Right hindlimb (tissue), 1 donor: Measurements from ENCODE around the gene HRH1.
A peak's percentile ranks its signal among the peaks of the same experiment; 100 is the strongest.
"Not testable (repeated sequence)": the region's sequence is repeated elsewhere in the genome, so short reads cannot be mapped to it uniquely, and the experiment has no call there.

Source experiments
- DNase-seq: peaks from one replicate; pipeline ENCODE4 v3.0.0-alpha.2; 2018

HRH1 gene

GRCh38 chr3:11144996-11145395, 9.3 kb upstream of the HRH1 start:
- DNase-seq, result no peak

GRCh38 chr3:11145888-11146287, 8.4 kb upstream of the HRH1 start:
- DNase-seq, result no peak

GRCh38 chr3:11146773-11147660, 7.3 kb upstream of the HRH1 start:
- no peak for DNase-seq

- no peak for DNase-seq
These were observed 4.0 kb upstream of the HRH1 start for GRCh38 chr3:11150256-11150655.

- no peak for DNase-seq
These were observed 2.0 kb upstream of the HRH1 start for GRCh38 chr3:11152301-11152700.

GRCh38 chr3:11154953-11155325, 646 bp downstream of the HRH1 start:
- DNase-seq, result no peak

GRCh38 chr3:11155341-11156025, 1.2 kb downstream of the HRH1 start:
- peak; percentile 85 for DNase-seq

- DNase-seq, result no peak
These were observed 1.7 kb downstream of the HRH1 start for GRCh38 chr3:11156026-11156410.

GRCh38 chr3:11157421-11157820, 3.1 kb downstream of the HRH1 start:
- DNase-seq, result no peak

GRCh38 chr3:11159421-11159904, 5.2 kb downstream of the HRH1 start:
- DNase-seq, result peak; percentile 52

- DNase-seq, result no peak
These were observed 7.4 kb downstream of the HRH1 start for GRCh38 chr3:11161666-11162065.

- no peak for DNase-seq
These were observed 8.4 kb downstream of the HRH1 start for GRCh38 chr3:11162401-11163345.

- DNase-seq, result peak; percentile 40
These were observed 10.3 kb downstream of the HRH1 start for GRCh38 chr3:11164607-11165006.

- no peak for DNase-seq
These were observed 11.2 kb downstream of the HRH1 start for GRCh38 chr3:11165476-11165875.

- DNase-seq, result not testable (repeated sequence)
These were observed 12.6 kb downstream of the HRH1 start for GRCh38 chr3:11166807-11167400.

- DNase-seq, result no peak
These were observed 13.3 kb downstream of the HRH1 start for GRCh38 chr3:11167590-11167989.

GRCh38 chr3:11168406-11168805, 14.1 kb downstream of the HRH1 start:
- DNase-seq, result no peak

- no peak for DNase-seq
These were observed 14.8 kb downstream of the HRH1 start for GRCh38 chr3:11168881-11169805.

GRCh38 chr3:11170052-11170770, 15.9 kb downstream of the HRH1 start:
- DNase-seq, result no peak

- no peak for DNase-seq
These were observed 17.9 kb downstream of the HRH1 start for GRCh38 chr3:11172096-11172690.
